ENCODE results near the gene PTGES2. TPM values are rescaled to one million over a fixed set of nuclear protein-coding genes. Genes with fewer than 3 reads are reported as not detected.

The PTGES2 gene
- total and polyA plus RNA-seq, 2 experiments from 2014 or later: 59.7 to 124 TPM

DNA sequence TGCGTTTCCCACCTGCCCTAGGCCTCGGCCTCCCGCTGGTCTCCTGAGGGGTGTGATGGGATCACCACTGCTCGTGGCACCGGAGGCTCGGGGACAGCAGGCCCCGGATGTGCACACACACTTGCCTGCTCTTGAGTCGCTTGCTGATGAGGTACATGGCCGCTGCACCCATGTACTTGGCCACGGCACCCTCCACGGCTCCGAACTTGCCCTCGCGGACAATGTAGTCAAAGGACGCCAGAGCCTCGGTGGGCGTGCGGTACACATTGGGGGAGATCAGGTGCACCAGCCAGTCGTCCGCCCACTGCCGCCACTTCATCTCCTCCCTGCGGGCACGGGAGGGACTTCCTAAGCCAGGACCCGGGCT lies 4.7 kb downstream of the PTGES2 start:
- peaks cover 43% of the 10 kb centered on the region for H3K36me3 Mint-ChIP-seq (ENCODE audit: low read depth)
- H2AFZ ChIP-seq: no peak overlapping the region
- DNase-seq (ENCODE audit: low spot score): no peak
- H3K27ac ChIP-seq (ENCODE audit: low read depth): no peak overlapping the region
- H3K36me3 ChIP-seq (ENCODE audit: insufficient read depth): 0 out of 2 replicates have a peak, but pooled peaks cover 4% of the 10 kb centered on the region
- H3K79me2 ChIP-seq (replicated peaks; ENCODE audit: insufficient read depth): peaks cover 25% of the 10 kb centered on the region
- peaks cover 20% of the 10 kb centered on the region for H3K4me1 Mint-ChIP-seq
- H3K27me3 ChIP-seq (ENCODE audit: insufficient read depth): no peaks in the 10 kb centered on the region
- no peak overlapping the region for H3K4me2 ChIP-seq
- H4K20me1 ChIP-seq (replicated peaks; ENCODE audit: insufficient read depth): peaks cover 9% of the 10 kb centered on the region
- TF ChIP-seq POLR2AphosphoS5 (IDR thresholded peaks at IDR 0.05; ENCODE audit: low read depth) (no peak), ZNF114 (CRISPR knock-in tag; IDR thresholded peaks at IDR 0.05) (no peak)
- no peak overlapping the region for H3K4me3 Mint-ChIP-seq
- no peak overlapping the region for H3K27ac Mint-ChIP-seq
- H3K4me3 ChIP-seq: no peak overlapping the region
- no peaks in the 10 kb centered on the region for H3K9me2 ChIP-seq (ENCODE audit: insufficient read depth)
- peaks cover 18% of the 10 kb centered on the region; the same call in 1 of the 2 replicates for H3K4me1 ChIP-seq (ENCODE audit: insufficient read depth)
- H3K27me3 Mint-ChIP-seq (ENCODE audit: insufficient read depth, low read depth, poor library complexity): peaks cover 27% of the 10 kb centered on the region
- no peaks in the 10 kb centered on the region for H3K9me3 Mint-ChIP-seq
- ATAC-seq: no peak
- peaks cover 11% of the 10 kb centered on the region; the same call in 1 of the 2 replicates for H3F3A ChIP-seq (replicated peaks; ENCODE audit: low read depth)

DNA sequence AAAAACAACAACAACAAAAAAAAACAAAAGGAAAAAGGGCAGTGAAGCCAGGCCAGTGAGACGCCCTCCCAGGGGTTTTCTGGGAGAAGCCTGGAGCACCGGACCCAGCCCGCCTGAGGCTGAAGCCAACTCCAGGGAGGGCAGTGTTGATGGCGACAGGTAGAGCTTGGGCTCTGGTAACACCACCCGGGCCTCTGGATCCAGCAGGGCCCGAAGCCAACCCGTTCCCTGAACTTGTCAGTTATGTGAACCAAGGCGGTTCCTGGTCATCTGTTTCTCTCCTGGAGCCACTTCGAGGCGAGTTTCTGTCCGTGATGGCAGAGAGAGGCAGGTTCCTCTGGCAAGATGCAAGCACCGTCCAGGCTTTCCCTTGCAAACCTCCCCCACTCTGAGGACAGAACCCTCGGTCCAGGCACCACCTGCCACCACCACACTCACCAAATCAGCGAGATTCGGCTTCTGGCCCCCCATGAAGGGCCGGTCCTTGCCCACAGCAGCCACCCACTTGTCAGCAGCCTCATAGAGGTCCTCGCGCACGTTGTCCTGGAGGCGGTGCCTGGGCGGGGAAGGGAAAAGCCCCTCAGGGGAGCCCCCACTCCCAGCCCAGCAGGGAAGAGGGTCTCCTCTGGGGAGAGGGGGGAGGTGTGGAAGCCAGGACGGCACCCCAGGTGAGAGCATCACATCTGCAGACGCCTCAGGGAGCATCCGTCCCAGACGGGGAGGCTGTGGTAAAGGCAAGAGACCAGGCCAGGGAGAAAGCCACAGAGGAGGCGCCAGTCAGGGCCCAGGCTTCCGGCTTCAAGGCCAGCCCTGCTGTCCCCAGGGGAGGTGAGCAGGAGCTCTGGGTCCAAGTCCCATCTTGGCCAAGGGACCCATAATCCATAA lies 5.4 kb downstream of the PTGES2 start:
- no peak for ATAC-seq
- Histone ChIP-seq H3K36me3 (ENCODE audit: insufficient read depth) (0 out of 2 replicates have a peak, but pooled peaks cover 4% of the 10 kb centered on the region), H3F3A (replicated peaks; ENCODE audit: low read depth) (peaks cover 9% of the 10 kb centered on the region; the same call in 1 of the 2 replicates), H3K27me3 (ENCODE audit: insufficient read depth) (no peaks in the 10 kb centered on the region), H3K4me1 (ENCODE audit: insufficient read depth) (peaks cover 18% of the 10 kb centered on the region; the same call in 1 of the 2 replicates), H3K79me2 (replicated peaks; ENCODE audit: insufficient read depth) (peaks cover 24% of the 10 kb centered on the region), H2AFZ (no peak overlapping the region), H3K27ac (ENCODE audit: low read depth) (no peak overlapping the region), H3K4me2 (no peak overlapping the region), H3K9me2 (ENCODE audit: insufficient read depth) (no peaks in the 10 kb centered on the region), H4K20me1 (replicated peaks; ENCODE audit: insufficient read depth) (peaks cover 9% of the 10 kb centered on the region), H3K4me3 (no peak overlapping the region)
- Mint-ChIP-seq H3K4me1 (peaks cover 23% of the 10 kb centered on the region), H3K36me3 (ENCODE audit: low read depth) (peaks cover 43% of the 10 kb centered on the region), H3K27me3 (ENCODE audit: insufficient read depth, low read depth, poor library complexity) (peaks cover 31% of the 10 kb centered on the region), H3K4me3 (no peak overlapping the region), H3K27ac (no peak overlapping the region), H3K9me3 (no peaks in the 10 kb centered on the region)
- TF ChIP-seq, protein P1, sequence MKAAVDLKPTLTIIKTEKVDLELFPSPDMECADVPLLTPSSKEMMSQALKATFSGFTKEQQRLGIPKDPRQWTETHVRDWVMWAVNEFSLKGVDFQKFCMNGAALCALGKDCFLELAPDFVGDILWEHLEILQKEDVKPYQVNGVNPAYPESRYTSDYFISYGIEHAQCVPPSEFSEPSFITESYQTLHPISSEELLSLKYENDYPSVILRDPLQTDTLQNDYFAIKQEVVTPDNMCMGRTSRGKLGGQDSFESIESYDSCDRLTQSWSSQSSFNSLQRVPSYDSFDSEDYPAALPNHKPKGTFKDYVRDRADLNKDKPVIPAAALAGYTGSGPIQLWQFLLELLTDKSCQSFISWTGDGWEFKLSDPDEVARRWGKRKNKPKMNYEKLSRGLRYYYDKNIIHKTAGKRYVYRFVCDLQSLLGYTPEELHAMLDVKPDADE (IDR thresholded peaks at IDR 0.05): no peak
- TF ChIP-seq JUNB (IDR thresholded peaks at IDR 0.05; ENCODE audit: unreplicated experiment) (no peak), STAT1 (IDR thresholded peaks at IDR 0.05; ENCODE audit: unreplicated experiment) (no peak), ZNF114 (CRISPR knock-in tag; IDR thresholded peaks at IDR 0.05) (no peak)
- TF ChIP-seq, protein P2, sequence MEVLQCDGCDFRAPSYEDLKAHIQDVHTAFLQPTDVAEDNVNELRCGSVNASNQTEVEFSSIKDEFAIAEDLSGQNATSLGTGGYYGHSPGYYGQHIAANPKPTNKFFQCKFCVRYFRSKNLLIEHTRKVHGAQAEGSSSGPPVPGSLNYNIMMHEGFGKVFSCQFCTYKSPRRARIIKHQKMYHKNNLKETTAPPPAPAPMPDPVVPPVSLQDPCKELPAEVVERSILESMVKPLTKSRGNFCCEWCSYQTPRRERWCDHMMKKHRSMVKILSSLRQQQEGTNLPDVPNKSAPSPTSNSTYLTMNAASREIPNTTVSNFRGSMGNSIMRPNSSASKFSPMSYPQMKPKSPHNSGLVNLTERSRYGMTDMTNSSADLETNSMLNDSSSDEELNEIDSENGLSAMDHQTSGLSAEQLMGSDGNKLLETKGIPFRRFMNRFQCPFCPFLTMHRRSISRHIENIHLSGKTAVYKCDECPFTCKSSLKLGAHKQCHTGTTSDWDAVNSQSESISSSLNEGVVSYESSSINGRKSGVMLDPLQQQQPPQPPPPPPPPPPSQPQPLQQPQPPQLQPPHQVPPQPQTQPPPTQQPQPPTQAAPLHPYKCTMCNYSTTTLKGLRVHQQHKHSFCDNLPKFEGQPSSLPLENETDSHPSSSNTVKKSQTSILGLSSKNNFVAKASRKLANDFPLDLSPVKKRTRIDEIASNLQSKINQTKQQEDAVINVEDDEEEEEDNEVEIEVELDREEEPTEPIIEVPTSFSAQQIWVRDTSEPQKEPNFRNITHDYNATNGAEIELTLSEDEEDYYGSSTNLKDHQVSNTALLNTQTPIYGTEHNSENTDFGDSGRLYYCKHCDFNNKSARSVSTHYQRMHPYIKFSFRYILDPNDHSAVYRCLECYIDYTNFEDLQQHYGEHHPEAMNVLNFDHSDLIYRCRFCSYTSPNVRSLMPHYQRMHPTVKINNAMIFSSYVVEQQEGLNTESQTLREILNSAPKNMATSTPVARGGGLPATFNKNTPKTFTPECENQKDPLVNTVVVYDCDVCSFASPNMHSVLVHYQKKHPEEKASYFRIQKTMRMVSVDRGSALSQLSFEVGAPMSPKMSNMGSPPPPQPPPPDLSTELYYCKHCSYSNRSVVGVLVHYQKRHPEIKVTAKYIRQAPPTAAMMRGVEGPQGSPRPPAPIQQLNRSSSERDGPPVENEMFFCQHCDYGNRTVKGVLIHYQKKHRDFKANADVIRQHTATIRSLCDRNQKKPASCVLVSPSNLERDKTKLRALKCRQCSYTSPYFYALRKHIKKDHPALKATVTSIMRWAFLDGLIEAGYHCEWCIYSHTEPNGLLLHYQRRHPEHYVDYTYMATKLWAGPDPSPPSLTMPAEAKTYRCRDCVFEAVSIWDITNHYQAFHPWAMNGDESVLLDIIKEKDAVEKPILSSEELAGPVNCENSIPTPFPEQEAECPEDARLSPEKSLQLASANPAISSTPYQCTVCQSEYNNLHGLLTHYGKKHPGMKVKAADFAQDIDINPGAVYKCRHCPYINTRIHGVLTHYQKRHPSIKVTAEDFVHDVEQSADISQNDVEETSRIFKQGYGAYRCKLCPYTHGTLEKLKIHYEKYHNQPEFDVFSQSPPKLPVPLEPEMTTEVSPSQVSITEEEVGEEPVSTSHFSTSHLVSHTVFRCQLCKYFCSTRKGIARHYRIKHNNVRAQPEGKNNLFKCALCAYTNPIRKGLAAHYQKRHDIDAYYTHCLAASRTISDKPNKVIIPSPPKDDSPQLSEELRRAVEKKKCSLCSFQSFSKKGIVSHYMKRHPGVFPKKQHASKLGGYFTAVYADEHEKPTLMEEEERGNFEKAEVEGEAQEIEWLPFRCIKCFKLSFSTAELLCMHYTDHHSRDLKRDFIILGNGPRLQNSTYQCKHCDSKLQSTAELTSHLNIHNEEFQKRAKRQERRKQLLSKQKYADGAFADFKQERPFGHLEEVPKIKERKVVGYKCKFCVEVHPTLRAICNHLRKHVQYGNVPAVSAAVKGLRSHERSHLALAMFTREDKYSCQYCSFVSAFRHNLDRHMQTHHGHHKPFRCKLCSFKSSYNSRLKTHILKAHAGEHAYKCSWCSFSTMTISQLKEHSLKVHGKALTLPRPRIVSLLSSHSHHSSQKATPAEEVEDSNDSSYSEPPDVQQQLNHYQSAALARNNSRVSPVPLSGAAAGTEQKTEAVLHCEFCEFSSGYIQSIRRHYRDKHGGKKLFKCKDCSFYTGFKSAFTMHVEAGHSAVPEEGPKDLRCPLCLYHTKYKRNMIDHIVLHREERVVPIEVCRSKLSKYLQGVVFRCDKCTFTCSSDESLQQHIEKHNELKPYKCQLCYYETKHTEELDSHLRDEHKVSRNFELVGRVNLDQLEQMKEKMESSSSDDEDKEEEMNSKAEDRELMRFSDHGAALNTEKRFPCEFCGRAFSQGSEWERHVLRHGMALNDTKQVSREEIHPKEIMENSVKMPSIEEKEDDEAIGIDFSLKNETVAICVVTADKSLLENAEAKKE (CRISPR knock-in tag; IDR thresholded peaks at IDR 0.05): no peak
- DNase-seq (ENCODE audit: low spot score): no peak

Measured in GM23338 (cell line).